ENCODE data around the gene RXYLT1.

DNA sequence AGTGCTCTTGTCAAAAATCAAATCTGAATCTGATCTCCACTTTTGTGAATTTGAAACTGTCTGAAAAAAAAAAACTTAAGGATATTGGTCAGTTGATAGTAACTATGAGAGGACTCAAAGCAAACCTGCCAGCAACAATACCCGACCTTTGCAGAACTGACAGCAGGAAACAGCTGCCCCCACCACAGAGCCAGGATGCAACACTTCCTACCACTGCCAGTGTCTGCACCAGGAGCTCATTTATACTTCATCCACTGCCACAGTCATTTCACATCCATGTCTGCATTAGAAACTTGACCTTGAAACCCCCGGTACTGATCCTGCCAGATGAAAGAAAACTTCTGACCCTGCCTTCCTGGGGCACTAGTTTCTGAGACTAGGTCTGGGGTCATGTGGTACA, 27.4 kb upstream of the RXYLT1 start:
- TF ChIP-seq, protein P1, sequence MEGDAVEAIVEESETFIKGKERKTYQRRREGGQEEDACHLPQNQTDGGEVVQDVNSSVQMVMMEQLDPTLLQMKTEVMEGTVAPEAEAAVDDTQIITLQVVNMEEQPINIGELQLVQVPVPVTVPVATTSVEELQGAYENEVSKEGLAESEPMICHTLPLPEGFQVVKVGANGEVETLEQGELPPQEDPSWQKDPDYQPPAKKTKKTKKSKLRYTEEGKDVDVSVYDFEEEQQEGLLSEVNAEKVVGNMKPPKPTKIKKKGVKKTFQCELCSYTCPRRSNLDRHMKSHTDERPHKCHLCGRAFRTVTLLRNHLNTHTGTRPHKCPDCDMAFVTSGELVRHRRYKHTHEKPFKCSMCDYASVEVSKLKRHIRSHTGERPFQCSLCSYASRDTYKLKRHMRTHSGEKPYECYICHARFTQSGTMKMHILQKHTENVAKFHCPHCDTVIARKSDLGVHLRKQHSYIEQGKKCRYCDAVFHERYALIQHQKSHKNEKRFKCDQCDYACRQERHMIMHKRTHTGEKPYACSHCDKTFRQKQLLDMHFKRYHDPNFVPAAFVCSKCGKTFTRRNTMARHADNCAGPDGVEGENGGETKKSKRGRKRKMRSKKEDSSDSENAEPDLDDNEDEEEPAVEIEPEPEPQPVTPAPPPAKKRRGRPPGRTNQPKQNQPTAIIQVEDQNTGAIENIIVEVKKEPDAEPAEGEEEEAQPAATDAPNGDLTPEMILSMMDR (conservative IDR thresholded peaks at IDR 0.05; ENCODE audit: low read depth, low read length) = no peak
- no peak for TF ChIP-seq EZH2 (IDR thresholded peaks at IDR 0.05; ENCODE audit: borderline replicate concordance, low read depth, low read length, poor library complexity, severe bottlenecking)
